MG63 (cell line): ENCODE data around the gene CTNNA2. TPM values are rescaled to one million over a fixed set of nuclear protein-coding genes. Genes with fewer than 3 reads are reported as not detected.

Experiments used
- DNase-seq: peaks from one replicate; pipeline ENCODE4 v3.0.0-alpha.2; 2020
- H3K27me3 ChIP-seq: fragments of 250-450 bp; sonication (Bioruptor Pico); 2 replicates; pipeline ENCODE4 v1.5.1; 2020; ENCODE audit warnings: mild to moderate bottlenecking, moderate library complexity
- H3K36me3 ChIP-seq: fragments of 250-450 bp; sonication (Bioruptor Pico); 2 replicates; pipeline ENCODE4 v1.5.1; 2020; ENCODE audit warnings: mild to moderate bottlenecking, moderate library complexity
- H3K4me3 ChIP-seq: fragments of 250-450 bp; sonication (Bioruptor Pico); 2 replicates; pipeline ENCODE4 v1.5.1; 2020; ENCODE audit warnings: mild to moderate bottlenecking, moderate library complexity
- H3K9me3 ChIP-seq: fragments of 250-450 bp; sonication (Bioruptor Pico); 2 replicates; pipeline ENCODE4 v1.5.1; 2020; ENCODE audit warnings: mild to moderate bottlenecking, moderate library complexity
- total RNA-seq: library from RNA; depleted of rRNA; stranded (reverse); fragments of >200 nt; shearing (Covaris generic); gene quantifications from 2 replicates; pipeline ENCODE4 v1.2.3, GENCODE V29; 2014; ENCODE audit warnings: low replicate concordance

The CTNNA2 gene
- total RNA-seq, 1 experiment from 2014 or later = not detected

- H3K36me3 ChIP-seq = no peaks in the 10 kb centered on the region
- H3K27me3 ChIP-seq = peaks cover 21% of the 10 kb centered on the region
- no peaks in the 10 kb centered on the region for H3K9me3 ChIP-seq
- no peak overlapping the region for H3K4me3 ChIP-seq
- DNase-seq = no peak
These were observed 809.6 kb downstream of the CTNNA2 start for GRCh38 chr2:80322311-80322920.

- peaks cover 21% of the 10 kb centered on the region for H3K27me3 ChIP-seq
- H3K36me3 ChIP-seq = no peaks in the 10 kb centered on the region
- no peak for DNase-seq
- no peak overlapping the region for H3K4me3 ChIP-seq
- H3K9me3 ChIP-seq = no peaks in the 10 kb centered on the region
These were observed 810.1 kb downstream of the CTNNA2 start for GRCh38 chr2:80322958-80323357.

- H3K36me3 ChIP-seq = no peaks in the 10 kb centered on the region
- no peaks in the 10 kb centered on the region for H3K9me3 ChIP-seq
- H3K4me3 ChIP-seq = no peak overlapping the region
- DNase-seq = no peak
- H3K27me3 ChIP-seq = peaks cover 21% of the 10 kb centered on the region
These were observed 810.8 kb downstream of the CTNNA2 start for GRCh38 chr2:80323610-80324009.

- Histone ChIP-seq H3K27me3 (peaks cover 21% of the 10 kb centered on the region), H3K4me3 (no peak overlapping the region), H3K36me3 (no peaks in the 10 kb centered on the region), H3K9me3 (no peaks in the 10 kb centered on the region)
- no peak for DNase-seq
These were observed 811.7 kb downstream of the CTNNA2 start for GRCh38 chr2:80324525-80324924.

GRCh38 chr2:80326214-80326613 is 813.4 kb downstream of the CTNNA2 start:
- Histone ChIP-seq H3K36me3 (no peaks in the 10 kb centered on the region), H3K4me3 (no peak overlapping the region), H3K9me3 (no peaks in the 10 kb centered on the region), H3K27me3 (peaks cover 21% of the 10 kb centered on the region)
- DNase-seq = peak; percentile 4

- Histone ChIP-seq H3K27me3 (peaks cover 19% of the 10 kb centered on the region), H3K36me3 (no peaks in the 10 kb centered on the region), H3K9me3 (no peaks in the 10 kb centered on the region), H3K4me3 (no peak overlapping the region)
- no peak for DNase-seq
These were observed 814.0 kb downstream of the CTNNA2 start for GRCh38 chr2:80326861-80327260.

GRCh38 chr2:80328159-80328571 is 815.3 kb downstream of the CTNNA2 start:
- H3K4me3 ChIP-seq = no peak overlapping the region
- no peaks in the 10 kb centered on the region for H3K9me3 ChIP-seq
- H3K27me3 ChIP-seq = peaks cover 9% of the 10 kb centered on the region
- no peak for DNase-seq
- H3K36me3 ChIP-seq = no peaks in the 10 kb centered on the region

GRCh38 chr2:80329491-80329890 is 816.6 kb downstream of the CTNNA2 start:
- no peak for DNase-seq
- Histone ChIP-seq H3K4me3 (no peak overlapping the region), H3K27me3 (no peaks in the 10 kb centered on the region)

GRCh38 chr2:80330527-80331450 is 817.9 kb downstream of the CTNNA2 start:
- Histone ChIP-seq H3K27me3 (no peaks in the 10 kb centered on the region), H3K36me3 (no peaks in the 10 kb centered on the region), H3K9me3 (no peaks in the 10 kb centered on the region), H3K4me3 (no peak overlapping the region)
- DNase-seq = no peak

More at GRCh38 chr2:80329491-80329890, 816.6 kb downstream of the CTNNA2 start:
- Histone ChIP-seq H3K9me3 (no peaks in the 10 kb centered on the region), H3K36me3 (no peaks in the 10 kb centered on the region)

- Histone ChIP-seq H3K27me3 (no peaks in the 10 kb centered on the region), H3K4me3 (no peak overlapping the region), H3K9me3 (no peaks in the 10 kb centered on the region), H3K36me3 (no peaks in the 10 kb centered on the region)
- no peak for DNase-seq
These were observed 821.0 kb downstream of the CTNNA2 start for GRCh38 chr2:80333886-80334285.

- DNase-seq = no peak
- Histone ChIP-seq H3K4me3 (no peak overlapping the region), H3K9me3 (no peaks in the 10 kb centered on the region)
These were observed 822.6 kb downstream of the CTNNA2 start for GRCh38 chr2:80335411-80335810.

GRCh38 chr2:80338794-80339193 is 825.9 kb downstream of the CTNNA2 start:
- Histone ChIP-seq H3K4me3 (no peak overlapping the region), H3K27me3 (no peaks in the 10 kb centered on the region), H3K9me3 (no peaks in the 10 kb centered on the region), H3K36me3 (no peaks in the 10 kb centered on the region)
- no peak for DNase-seq

More at GRCh38 chr2:80335411-80335810, 822.6 kb downstream of the CTNNA2 start:
- no peaks in the 10 kb centered on the region for H3K36me3 ChIP-seq
- no peaks in the 10 kb centered on the region for H3K27me3 ChIP-seq

GRCh38 chr2:80340022-80340421 is 827.2 kb downstream of the CTNNA2 start:
- no peaks in the 10 kb centered on the region for H3K9me3 ChIP-seq
- H3K4me3 ChIP-seq = no peak overlapping the region
- DNase-seq = no peak
- no peaks in the 10 kb centered on the region for H3K27me3 ChIP-seq
- H3K36me3 ChIP-seq = no peaks in the 10 kb centered on the region

GRCh38 chr2:80348078-80348477 is 835.2 kb downstream of the CTNNA2 start:
- Histone ChIP-seq H3K9me3 (no peaks in the 10 kb centered on the region), H3K4me3 (no peak overlapping the region), H3K27me3 (no peaks in the 10 kb centered on the region), H3K36me3 (no peaks in the 10 kb centered on the region)
- no peak for DNase-seq

- H3K4me3 ChIP-seq = no peak overlapping the region
- no peak for DNase-seq
- no peaks in the 10 kb centered on the region for H3K36me3 ChIP-seq
- H3K27me3 ChIP-seq = no peaks in the 10 kb centered on the region
- no peaks in the 10 kb centered on the region for H3K9me3 ChIP-seq
These were observed 836.1 kb downstream of the CTNNA2 start for GRCh38 chr2:80348953-80349352.

GRCh38 chr2:80351231-80351630 is 838.4 kb downstream of the CTNNA2 start:
- Histone ChIP-seq H3K4me3 (no peak overlapping the region), H3K27me3 (no peaks in the 10 kb centered on the region), H3K36me3 (no peaks in the 10 kb centered on the region), H3K9me3 (no peaks in the 10 kb centered on the region)
- DNase-seq = no peak

GRCh38 chr2:80354858-80355257 is 842.0 kb downstream of the CTNNA2 start:
- H3K4me3 ChIP-seq = no peak overlapping the region
- H3K36me3 ChIP-seq = no peaks in the 10 kb centered on the region
- no peaks in the 10 kb centered on the region for H3K9me3 ChIP-seq
- no peaks in the 10 kb centered on the region for H3K27me3 ChIP-seq
- DNase-seq = no peak

- DNase-seq = no peak
- no peaks in the 10 kb centered on the region for H3K36me3 ChIP-seq
- no peaks in the 10 kb centered on the region for H3K27me3 ChIP-seq
- H3K4me3 ChIP-seq = no peak overlapping the region
- H3K9me3 ChIP-seq = no peaks in the 10 kb centered on the region
These were observed 849.1 kb downstream of the CTNNA2 start for GRCh38 chr2:80361904-80362303.
